Measurements from ENCODE around the gene SAC3D1. TPM values are rescaled to one million over a fixed set of nuclear protein-coding genes. Genes with fewer than 3 reads are reported as not detected.

SAC3D1 gene
- total and polyA plus RNA-seq, 12 donors: 4.4 to 23.6 (median 10.5) TPM

- Histone ChIP-seq H3K4me3 (peak overlapping the region in 2 of 4 donors; percentile 76 to 93), H3K36me3 (replicated peaks in 1 of 2) (peaks cover 0 to 29% of the 10 kb centered on the region in 2 donors), H3K27ac (peak overlapping the region in 3 of 5 donors; percentile 84 to 93 (median 90)), H3K4me1 (replicated peaks in 1 of 2) (peaks cover 12 to 20% of the 10 kb centered on the region in 2 donors), H3K27me3 (no peaks in the 10 kb centered on the region), H3K9me3 (replicated peaks in 1 of 3) (no peaks in the 10 kb centered on the region)
- 2 to 7% (median 4%) methylated on average over 11 to 13 of the region's 13 CpGs for WGBS, 4 donors
- intact Hi-C loops (cut with DNase I): no loop called here
- no peak for DNase-seq
- TF ChIP-seq POLR2A (IDR thresholded peaks at IDR 0.05) (no peak), CTCF (IDR thresholded peaks at IDR 0.05) (no peak)
Measured at GRCh38 chr11:65083134-65083833, 42.3 kb downstream of the SAC3D1 start.

- Histone ChIP-seq H3K27ac (peak within 1 kb of the TSS; percentile 84 to 93 (median 90)), H3K4me3 (peak within 1 kb of the TSS; percentile 41 to 93 (median 80)), H3K36me3 (replicated peaks in 1 of 2) (peaks cover 0 to 36% of the 10 kb centered on the region in 2 donors), H3K4me1 (replicated peaks in 1 of 2) (peaks cover 12 to 20% of the 10 kb centered on the region in 2 donors), H3K9me3 (replicated peaks in 1 of 3) (no peaks in the 10 kb centered on the region), H3K27me3 (no peaks in the 10 kb centered on the region)
- intact Hi-C loops (cut with DNase I): no loop called here
- TF ChIP-seq CTCF (IDR thresholded peaks at IDR 0.05) (no peak), POLR2A (IDR thresholded peaks at IDR 0.05) (peak; percentile 68 to 81)
- DNase-seq: peak; percentile 94 to 98 (median 96)
- 0 to 1% (median 0%) methylated on average over 13 to 79 of the region's 79 CpGs for WGBS, 4 donors
Measured at GRCh38 chr11:65083834-65084597, 43.0 kb downstream of the SAC3D1 start, which contains the start of the genes CDCA5 and ZFPL1. TSS of gene CDCA5 (minus strand) at chr11:65084040. CDS start at chr11:65083978, 62 bp downstream. TSS of gene ZFPL1 (plus strand) at chr11:65084222. CDS start at chr11:65084699, 477 bp downstream.

DNA sequence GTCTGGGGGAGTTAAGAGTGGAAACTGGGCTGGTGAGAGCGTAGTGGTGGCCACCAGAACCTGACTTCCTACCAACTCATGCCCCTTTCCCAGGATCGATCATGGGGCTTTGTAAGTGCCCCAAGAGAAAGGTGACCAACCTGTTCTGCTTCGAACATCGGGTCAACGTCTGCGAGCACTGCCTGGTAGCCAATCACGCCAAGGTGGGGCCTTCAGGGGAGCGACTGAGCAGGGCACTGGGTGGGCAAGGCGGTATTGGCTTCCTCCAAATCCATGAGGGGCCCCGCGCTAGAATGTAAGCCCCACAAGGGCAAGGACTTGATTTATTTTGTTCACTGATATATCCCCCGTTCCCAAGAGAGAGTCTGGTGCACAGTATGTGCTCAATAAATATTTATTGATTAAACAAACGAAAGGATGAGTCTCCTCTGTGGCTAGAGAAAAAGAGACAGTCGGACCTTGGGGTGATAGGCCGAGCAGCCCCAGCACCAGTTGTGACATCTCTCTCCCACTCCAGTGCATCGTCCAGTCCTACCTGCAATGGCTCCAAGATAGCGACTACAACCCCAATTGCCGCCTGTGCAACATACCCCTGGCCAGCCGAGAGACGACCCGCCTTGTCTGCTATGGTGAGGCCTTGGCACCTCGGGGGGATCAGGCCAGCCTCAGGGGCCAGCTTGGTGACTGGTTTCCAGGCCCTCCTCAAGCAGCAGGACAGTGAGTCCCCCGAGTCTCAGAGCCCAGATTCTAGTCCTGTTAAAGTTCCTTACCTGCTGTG is 43.8 kb downstream of the SAC3D1 start:
- no peaks in the 10 kb centered on the region for H3K27me3 ChIP-seq
- WGBS, 4 donors: 20 to 42% (median 35%) methylated on average over 16 to 23 of the region's 23 CpGs
- DNase-seq: no peak
- no peaks in the 10 kb centered on the region for H3K9me3 ChIP-seq (replicated peaks in 1 of 3)
- TF ChIP-seq POLR2A (IDR thresholded peaks at IDR 0.05): no peak
- no peak for TF ChIP-seq CTCF (IDR thresholded peaks at IDR 0.05)
- peaks cover 0 to 44% of the 10 kb centered on the region in 2 donors for H3K36me3 ChIP-seq (replicated peaks in 1 of 2)
- peak overlapping the region; percentile 84 to 93 (median 90) for H3K27ac ChIP-seq
- H3K4me1 ChIP-seq (replicated peaks in 1 of 2): peaks cover 12 to 20% of the 10 kb centered on the region in 2 donors
- H3K4me3 ChIP-seq: peak overlapping the region; percentile 41 to 93 (median 80)
- intact Hi-C loops (cut with DNase I): no loop called here

Data from adrenal gland (tissue), 12 donors.